GM19240 (cell line): Measurements from ENCODE around the gene SLC31A2.
"Not testable (repeated sequence)": the region's sequence is repeated elsewhere in the genome, so short reads cannot be mapped to it uniquely, and the experiment has no call there.

Experiments
- DNase-seq: peaks from one replicate; pipeline ENCODE4 v3.0.0; 2011; ENCODE audit warnings: low spot score; ENCODE audit not compliant: insufficient read length

SLC31A2 gene

GRCh38 chr9:113150670-113151611 is at the start of gene SLC31A2:
SLC31A2 (plus strand) TSS chr9:113151007; CDS start chr9:113151075, 68 bp downstream.
- DNase-seq = peak; percentile 81

- DNase-seq = not testable (repeated sequence)
Measured at GRCh38 chr9:113105345-113105744, 45.5 kb upstream of the SLC31A2 start.

GRCh38 chr9:113111065-113111951 is 39.5 kb upstream of the SLC31A2 start:
- DNase-seq = not testable (repeated sequence)

- not testable (repeated sequence) for DNase-seq
Measured at GRCh38 chr9:113112706-113113510, 37.9 kb upstream of the SLC31A2 start.

GRCh38 chr9:113118829-113119228 is 32.0 kb upstream of the SLC31A2 start:
- not testable (repeated sequence) for DNase-seq

GRCh38 chr9:113125386-113126035 is 25.3 kb upstream of the SLC31A2 start:
- no peak for DNase-seq

- DNase-seq = no peak
Measured at GRCh38 chr9:113129466-113129865, 21.3 kb upstream of the SLC31A2 start.

GRCh38 chr9:113129884-113130283 is 20.9 kb upstream of the SLC31A2 start:
- DNase-seq = no peak

- no peak for DNase-seq
Measured at GRCh38 chr9:113131689-113132151, 19.1 kb upstream of the SLC31A2 start.

- no peak for DNase-seq
Measured at GRCh38 chr9:113137196-113138168, 13.3 kb upstream of the SLC31A2 start.

GRCh38 chr9:113138760-113139159 is 12.0 kb upstream of the SLC31A2 start:
- no peak for DNase-seq

GRCh38 chr9:113139225-113139829 is 11.5 kb upstream of the SLC31A2 start:
- no peak for DNase-seq

- no peak for DNase-seq
Measured at GRCh38 chr9:113139953-113140352, 10.9 kb upstream of the SLC31A2 start.

- DNase-seq = not testable (repeated sequence)
Measured at GRCh38 chr9:113140896-113141295, 9.9 kb upstream of the SLC31A2 start.

- DNase-seq = no peak
Measured at GRCh38 chr9:113143432-113144227, 7.2 kb upstream of the SLC31A2 start.

GRCh38 chr9:113148372-113148705 is 2.5 kb upstream of the SLC31A2 start:
- DNase-seq = no peak

GRCh38 chr9:113148781-113149510 is 1.9 kb upstream of the SLC31A2 start:
- DNase-seq = no peak
